ENCODE data around the gene DAD1. TPM values are rescaled to one million over a fixed set of nuclear protein-coding genes. Genes with fewer than 3 reads are reported as not detected.

The DAD1 gene
- total RNA-seq, 1 experiment from 2014 or later: 162 TPM

GRCh38 chr14:22594156-22594716 is 5.2 kb upstream of the DAD1 start:
- Histone ChIP-seq H3K27me3 (ENCODE audit: insufficient read depth, low read length) (peaks cover 10% of the 10 kb centered on the region; the same call in 1 of the 2 replicates), H3K9ac (ENCODE audit: low read length) (no peak overlapping the region), H3K9me2 (ENCODE audit: insufficient read depth) (no peaks in the 10 kb centered on the region), H2AFZ (ENCODE audit: low read depth, low read length, poor library complexity, severe bottlenecking) (no peak overlapping the region), H3K9me3 (ENCODE audit: control insufficient read depth in 1 of 2, insufficient read depth in 1 of 2, low read depth in 1 of 2, low read length in 2 of 2) (no peaks in the 10 kb centered on the region), H3K27ac (ENCODE audit: low read depth, low read length) (no peak overlapping the region), H3K4me2 (ENCODE audit: low read length) (no peak overlapping the region), H3K79me2 (ENCODE audit: insufficient read depth, low read length) (no peaks in the 10 kb centered on the region), H3K4me3 (replicated peaks in 1 of 2; ENCODE audit: low read depth in 1 of 2, low read length in 2 of 2) (no peak overlapping the region), H3K4me1 (ENCODE audit: control insufficient read depth in 1 of 2, insufficient read depth in 2 of 2, low read length in 2 of 2) (peaks cover 11 to 28% of the 10 kb centered on the region in 2 experiments), H4K20me1 (ENCODE audit: insufficient read depth) (no peaks in the 10 kb centered on the region), H3K36me3 (ENCODE audit: control insufficient read depth in 1 of 2, insufficient read depth in 2 of 2, low read length in 2 of 2) (no peaks in the 10 kb centered on the region)
- ATAC-seq: no peak
- ChIA-PET POLR2A (interaction anchor here (0.6 to 1.2 kb wide), 2 partner anchors 15 to 59 kb away, joined by 3 read pairs; no protein-coding TSS in a partner anchor), CTCF (interaction anchor here (1.4 kb wide), 1 partner anchor 35 kb away, joined by 3 read pairs; no protein-coding TSS in a partner anchor), RAD21 (ENCODE audit: low non-redundant PET in 1 of 2, low total read pairs in 2 of 2, uncharacterized antibody in 2 of 2, unreplicated experiment in 2 of 2) (no interaction called here)
- intact Hi-C loops (cut with micrococcal nuclease): no loop called here
- DNase-seq (ENCODE audit: low read depth, low spot score): no peak
- no TSS peak for BruUV-seq (replicated peaks)
- TF ChIP-seq JUND (IDR thresholded peaks at IDR 0.05) (no peak), EGR1 (IDR thresholded peaks at IDR 0.05; ENCODE audit: low read depth) (no peak)

- H3K4me2 ChIP-seq (ENCODE audit: low read length): no peak overlapping the region
- no peak overlapping the region for H3K9ac ChIP-seq (ENCODE audit: low read length)
- POLR2A ChIA-PET: interaction anchor here (0.6 to 1.2 kb wide), 2 partner anchors 15 to 60 kb away, joined by 3 read pairs; no protein-coding TSS in a partner anchor
Observed at GRCh38 chr14:22593601-22594000, 4.6 kb upstream of the DAD1 start.

More at GRCh38 chr14:22593601-22594000, 4.6 kb upstream of the DAD1 start:
- H3K4me3 ChIP-seq (replicated peaks in 1 of 2; ENCODE audit: low read depth in 1 of 2, low read length in 2 of 2): no peak overlapping the region
- no peak for DNase-seq (ENCODE audit: low read depth, low spot score)
- CTCF ChIA-PET: interaction anchor here (1.4 kb wide), 1 partner anchor 34 kb away, joined by 3 read pairs; no protein-coding TSS in a partner anchor
- no peak for ATAC-seq
- intact Hi-C loops (cut with micrococcal nuclease): no loop called here
- no peaks in the 10 kb centered on the region for H4K20me1 ChIP-seq (ENCODE audit: insufficient read depth)
- BruUV-seq (replicated peaks): no TSS peak
- TF ChIP-seq MAX (IDR thresholded peaks at IDR 0.05) (no peak), POLR2A (IDR thresholded peaks at IDR 0.05; ENCODE audit: borderline replicate concordance, extremely low read depth, insufficient read depth, insufficient read length) (no peak), CTCF (IDR thresholded peaks at IDR 0.05 in 2 of 3, conservative IDR thresholded peaks at IDR 0.05 in 1 of 3; ENCODE audit: borderline replicate concordance in 1 of 3, insufficient read depth in 1 of 3, low read depth in 2 of 3, low read length in 2 of 3) (no peak), RAD21 (IDR thresholded peaks at IDR 0.05; ENCODE audit: low read depth) (no peak), ZBTB33 (IDR thresholded peaks at IDR 0.05; ENCODE audit: extremely low read depth, insufficient replicate concordance, low read length) (no peak), ATF3 (IDR thresholded peaks at IDR 0.05) (no peak), ELF1 (IDR thresholded peaks at IDR 0.05; ENCODE audit: borderline replicate concordance, low read depth) (no peak), EGR1 (IDR thresholded peaks at IDR 0.05; ENCODE audit: low read depth) (no peak), ZNF274 (IDR thresholded peaks at IDR 0.05; ENCODE audit: low read depth, low read length) (no peak), CBX3 (IDR thresholded peaks at IDR 0.05; ENCODE audit: low read depth) (no peak), ZFX (IDR thresholded peaks at IDR 0.05) (no peak), EZH2 (IDR thresholded peaks at IDR 0.05) (no peak), FOSL1 (IDR thresholded peaks at IDR 0.05; ENCODE audit: low read depth) (no peak), JUND (IDR thresholded peaks at IDR 0.05) (no peak)
- H3K27me3 ChIP-seq (ENCODE audit: insufficient read depth, low read length): peaks cover 10% of the 10 kb centered on the region; the same call in 1 of the 2 replicates
- H3K79me2 ChIP-seq (ENCODE audit: insufficient read depth, low read length): peaks cover 4% of the 10 kb centered on the region
- peaks cover 8 to 21% of the 10 kb centered on the region in 2 experiments for H3K4me1 ChIP-seq (ENCODE audit: control insufficient read depth in 1 of 2, insufficient read depth in 2 of 2, low read length in 2 of 2)
- no peak overlapping the region for H2AFZ ChIP-seq (ENCODE audit: low read depth, low read length, poor library complexity, severe bottlenecking)
- RAD21 ChIA-PET (ENCODE audit: low non-redundant PET in 1 of 2, low total read pairs in 2 of 2, uncharacterized antibody in 2 of 2, unreplicated experiment in 2 of 2): no interaction called here
- no peak overlapping the region for H3K27ac ChIP-seq (ENCODE audit: low read depth, low read length)
- no peaks in the 10 kb centered on the region for H3K9me3 ChIP-seq (ENCODE audit: control insufficient read depth in 1 of 2, insufficient read depth in 1 of 2, low read depth in 1 of 2, low read length in 2 of 2)
- no peaks in the 10 kb centered on the region for H3K9me2 ChIP-seq (ENCODE audit: insufficient read depth)
- H3K36me3 ChIP-seq (ENCODE audit: control insufficient read depth in 1 of 2, insufficient read depth in 2 of 2, low read length in 2 of 2): no peaks in the 10 kb centered on the region
